ENCODE measurements around the gene NEK11.

DNA sequence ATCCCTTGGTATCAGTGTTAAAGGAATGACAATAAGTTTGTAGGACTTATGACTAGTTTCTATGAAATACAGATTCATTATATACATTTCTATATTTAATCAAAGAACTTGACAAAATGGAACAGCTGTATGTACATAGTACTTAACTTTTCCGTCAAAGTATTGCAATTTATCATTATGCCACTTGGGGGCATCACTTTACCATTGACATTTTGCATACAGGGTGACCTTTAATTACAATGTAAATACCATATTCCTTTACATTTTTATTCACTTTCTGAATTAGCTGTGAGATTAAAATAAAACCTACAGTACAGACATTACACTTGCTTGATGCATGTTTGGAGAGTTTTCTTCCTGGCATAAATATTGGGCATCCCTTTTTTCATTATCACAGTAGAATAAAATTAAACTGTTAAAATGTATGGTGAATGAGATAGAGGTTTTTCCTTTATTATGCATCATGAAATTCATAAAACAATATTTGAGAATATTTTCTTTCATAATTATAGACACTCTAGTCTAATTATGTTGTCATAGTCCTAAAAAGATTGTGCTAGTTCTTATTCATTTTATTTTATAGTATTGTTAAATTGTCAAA lies 6.9 kb downstream of the NEK11 start:
- TF ChIP-seq POLR2AphosphoS5 (IDR thresholded peaks at IDR 0.05; ENCODE audit: low read depth, low read length) (no peak), TAF1 (IDR thresholded peaks at IDR 0.05; ENCODE audit: borderline replicate concordance, low read depth, low read length) (no peak), POLR2A (IDR thresholded peaks at IDR 0.05; ENCODE audit: low read depth, low read length) (no peak)
